HCT116 (cell line): ENCODE measurements around the gene ARHGEF40.

Experiments used
- EZH2 ChIP-seq: fragments of 200-600 bp; sonication (generic); IDR thresholded peaks from 2 replicates; pipeline ENCODE4 v1.6.1; 2017; ENCODE audit warnings: antibody characterized with exemption, mixed run types
- EZH2phosphoT487 ChIP-seq: fragments of 200-600 bp; IDR thresholded peaks from 2 replicates; pipeline ENCODE4 v1.6.1; 2018; ENCODE audit warnings: antibody characterized with exemption, borderline replicate concordance
- POLR2A ChIP-seq: IDR thresholded peaks from 2 replicates; pipeline ENCODE4 v1.7.0; 2011; ENCODE audit warnings: borderline replicate concordance; ENCODE audit not compliant: insufficient read depth, insufficient read length; ENCODE audit errors: extremely low read depth
- POLR2AphosphoS5 ChIP-seq: IDR thresholded peaks from 2 replicates; pipeline ENCODE4 v1.6.1; 2011; ENCODE audit warnings: mild to moderate bottlenecking, low read depth, low read length, moderate library complexity
- SP1 ChIP-seq: IDR thresholded peaks from 2 replicates; pipeline ENCODE4 v1.6.1; 2012; ENCODE audit warnings: low read depth
- SRF ChIP-seq: IDR thresholded peaks from 2 replicates; pipeline ENCODE4 v1.6.1; 2012; ENCODE audit warnings: low read depth
- TF ChIP-seq, protein P1 (sequence below), 3 experiments: fragments of 200-600 bp in 1 of 3; sonication (generic) in 1 of 3; IDR thresholded peaks in 2 of 3; conservative IDR thresholded peaks in 1 of 3; 2 replicates each; pipeline ENCODE4 v1.5.1; 2012 to 2017; ENCODE audit warnings: low read depth in 2 of 3, low read length in 2 of 3, antibody characterized with exemption in 1 of 3, borderline replicate concordance in 1 of 3, control low read depth in 1 of 3, mild to moderate bottlenecking in 1 of 3, mixed read lengths in 1 of 3, mixed run types in 1 of 3, moderate library complexity in 1 of 3; ENCODE audit not compliant: insufficient read depth in 1 of 3
- TF ChIP-seq, protein P2 (sequence below): IDR thresholded peaks from 2 replicates; pipeline ENCODE4 v1.6.1; 2011; ENCODE audit warnings: mild to moderate bottlenecking, low read length, moderate library complexity; ENCODE audit not compliant: insufficient replicate concordance; ENCODE audit errors: extremely low read depth
- TF ChIP-seq, protein P3 (sequence below): IDR thresholded peaks from 2 replicates; pipeline ENCODE4 v1.6.1; 2012; ENCODE audit warnings: low read depth

DNA sequence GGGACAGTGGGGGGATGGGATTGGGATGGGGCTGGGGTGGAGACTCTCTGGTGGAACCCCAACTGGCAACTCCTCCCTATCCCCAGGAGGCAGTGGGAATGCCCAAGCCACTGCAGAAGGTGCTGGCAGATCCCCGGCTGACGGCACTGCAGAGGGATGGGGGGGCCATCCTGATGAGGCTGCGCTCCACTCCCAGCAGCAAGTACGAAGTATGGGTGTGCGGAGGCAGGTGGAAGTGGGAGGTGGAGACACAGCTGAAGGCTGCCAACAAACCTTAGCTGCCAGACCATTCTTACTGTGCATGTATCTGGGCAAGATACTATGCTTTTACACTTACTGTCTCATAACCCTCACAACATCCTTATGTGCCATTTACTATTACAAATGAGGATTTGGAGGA, 8.2 kb downstream of the ARHGEF40 start:
- no peak for TF ChIP-seq EZH2phosphoT487
- TF ChIP-seq POLR2AphosphoS5: no peak
- TF ChIP-seq, protein P1, sequence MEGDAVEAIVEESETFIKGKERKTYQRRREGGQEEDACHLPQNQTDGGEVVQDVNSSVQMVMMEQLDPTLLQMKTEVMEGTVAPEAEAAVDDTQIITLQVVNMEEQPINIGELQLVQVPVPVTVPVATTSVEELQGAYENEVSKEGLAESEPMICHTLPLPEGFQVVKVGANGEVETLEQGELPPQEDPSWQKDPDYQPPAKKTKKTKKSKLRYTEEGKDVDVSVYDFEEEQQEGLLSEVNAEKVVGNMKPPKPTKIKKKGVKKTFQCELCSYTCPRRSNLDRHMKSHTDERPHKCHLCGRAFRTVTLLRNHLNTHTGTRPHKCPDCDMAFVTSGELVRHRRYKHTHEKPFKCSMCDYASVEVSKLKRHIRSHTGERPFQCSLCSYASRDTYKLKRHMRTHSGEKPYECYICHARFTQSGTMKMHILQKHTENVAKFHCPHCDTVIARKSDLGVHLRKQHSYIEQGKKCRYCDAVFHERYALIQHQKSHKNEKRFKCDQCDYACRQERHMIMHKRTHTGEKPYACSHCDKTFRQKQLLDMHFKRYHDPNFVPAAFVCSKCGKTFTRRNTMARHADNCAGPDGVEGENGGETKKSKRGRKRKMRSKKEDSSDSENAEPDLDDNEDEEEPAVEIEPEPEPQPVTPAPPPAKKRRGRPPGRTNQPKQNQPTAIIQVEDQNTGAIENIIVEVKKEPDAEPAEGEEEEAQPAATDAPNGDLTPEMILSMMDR (IDR thresholded peaks at IDR 0.05 in 2 of 3, conservative IDR thresholded peaks at IDR 0.05 in 1 of 3; ENCODE audit: borderline replicate concordance in 1 of 3, insufficient read depth in 1 of 3, low read depth in 2 of 3, low read length in 2 of 3): no peak
- no peak for TF ChIP-seq EZH2
- no peak for TF ChIP-seq POLR2A
- TF ChIP-seq, protein P2, sequence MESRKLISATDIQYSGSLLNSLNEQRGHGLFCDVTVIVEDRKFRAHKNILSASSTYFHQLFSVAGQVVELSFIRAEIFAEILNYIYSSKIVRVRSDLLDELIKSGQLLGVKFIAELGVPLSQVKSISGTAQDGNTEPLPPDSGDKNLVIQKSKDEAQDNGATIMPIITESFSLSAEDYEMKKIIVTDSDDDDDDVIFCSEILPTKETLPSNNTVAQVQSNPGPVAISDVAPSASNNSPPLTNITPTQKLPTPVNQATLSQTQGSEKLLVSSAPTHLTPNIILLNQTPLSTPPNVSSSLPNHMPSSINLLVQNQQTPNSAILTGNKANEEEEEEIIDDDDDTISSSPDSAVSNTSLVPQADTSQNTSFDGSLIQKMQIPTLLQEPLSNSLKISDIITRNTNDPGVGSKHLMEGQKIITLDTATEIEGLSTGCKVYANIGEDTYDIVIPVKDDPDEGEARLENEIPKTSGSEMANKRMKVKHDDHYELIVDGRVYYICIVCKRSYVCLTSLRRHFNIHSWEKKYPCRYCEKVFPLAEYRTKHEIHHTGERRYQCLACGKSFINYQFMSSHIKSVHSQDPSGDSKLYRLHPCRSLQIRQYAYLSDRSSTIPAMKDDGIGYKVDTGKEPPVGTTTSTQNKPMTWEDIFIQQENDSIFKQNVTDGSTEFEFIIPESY: no peak
- TF ChIP-seq SRF: no peak
- TF ChIP-seq, protein P3, sequence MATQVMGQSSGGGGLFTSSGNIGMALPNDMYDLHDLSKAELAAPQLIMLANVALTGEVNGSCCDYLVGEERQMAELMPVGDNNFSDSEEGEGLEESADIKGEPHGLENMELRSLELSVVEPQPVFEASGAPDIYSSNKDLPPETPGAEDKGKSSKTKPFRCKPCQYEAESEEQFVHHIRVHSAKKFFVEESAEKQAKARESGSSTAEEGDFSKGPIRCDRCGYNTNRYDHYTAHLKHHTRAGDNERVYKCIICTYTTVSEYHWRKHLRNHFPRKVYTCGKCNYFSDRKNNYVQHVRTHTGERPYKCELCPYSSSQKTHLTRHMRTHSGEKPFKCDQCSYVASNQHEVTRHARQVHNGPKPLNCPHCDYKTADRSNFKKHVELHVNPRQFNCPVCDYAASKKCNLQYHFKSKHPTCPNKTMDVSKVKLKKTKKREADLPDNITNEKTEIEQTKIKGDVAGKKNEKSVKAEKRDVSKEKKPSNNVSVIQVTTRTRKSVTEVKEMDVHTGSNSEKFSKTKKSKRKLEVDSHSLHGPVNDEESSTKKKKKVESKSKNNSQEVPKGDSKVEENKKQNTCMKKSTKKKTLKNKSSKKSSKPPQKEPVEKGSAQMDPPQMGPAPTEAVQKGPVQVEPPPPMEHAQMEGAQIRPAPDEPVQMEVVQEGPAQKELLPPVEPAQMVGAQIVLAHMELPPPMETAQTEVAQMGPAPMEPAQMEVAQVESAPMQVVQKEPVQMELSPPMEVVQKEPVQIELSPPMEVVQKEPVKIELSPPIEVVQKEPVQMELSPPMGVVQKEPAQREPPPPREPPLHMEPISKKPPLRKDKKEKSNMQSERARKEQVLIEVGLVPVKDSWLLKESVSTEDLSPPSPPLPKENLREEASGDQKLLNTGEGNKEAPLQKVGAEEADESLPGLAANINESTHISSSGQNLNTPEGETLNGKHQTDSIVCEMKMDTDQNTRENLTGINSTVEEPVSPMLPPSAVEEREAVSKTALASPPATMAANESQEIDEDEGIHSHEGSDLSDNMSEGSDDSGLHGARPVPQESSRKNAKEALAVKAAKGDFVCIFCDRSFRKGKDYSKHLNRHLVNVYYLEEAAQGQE: no peak
- TF ChIP-seq SP1: no peak
